GM20431 (cell line): ENCODE measurements around the gene SDC3.

Source experiments
- in situ Hi-C: fragments of 300-500 bp; cut with MseI, MboI; formaldehyde crosslinking; loops from one replicate; pipeline ENCODE4 v1.15.0; 2020; ENCODE audit warnings: low sequenced_read_pairs; ENCODE audit not compliant: unreplicated experiment

SDC3 gene

DNA sequence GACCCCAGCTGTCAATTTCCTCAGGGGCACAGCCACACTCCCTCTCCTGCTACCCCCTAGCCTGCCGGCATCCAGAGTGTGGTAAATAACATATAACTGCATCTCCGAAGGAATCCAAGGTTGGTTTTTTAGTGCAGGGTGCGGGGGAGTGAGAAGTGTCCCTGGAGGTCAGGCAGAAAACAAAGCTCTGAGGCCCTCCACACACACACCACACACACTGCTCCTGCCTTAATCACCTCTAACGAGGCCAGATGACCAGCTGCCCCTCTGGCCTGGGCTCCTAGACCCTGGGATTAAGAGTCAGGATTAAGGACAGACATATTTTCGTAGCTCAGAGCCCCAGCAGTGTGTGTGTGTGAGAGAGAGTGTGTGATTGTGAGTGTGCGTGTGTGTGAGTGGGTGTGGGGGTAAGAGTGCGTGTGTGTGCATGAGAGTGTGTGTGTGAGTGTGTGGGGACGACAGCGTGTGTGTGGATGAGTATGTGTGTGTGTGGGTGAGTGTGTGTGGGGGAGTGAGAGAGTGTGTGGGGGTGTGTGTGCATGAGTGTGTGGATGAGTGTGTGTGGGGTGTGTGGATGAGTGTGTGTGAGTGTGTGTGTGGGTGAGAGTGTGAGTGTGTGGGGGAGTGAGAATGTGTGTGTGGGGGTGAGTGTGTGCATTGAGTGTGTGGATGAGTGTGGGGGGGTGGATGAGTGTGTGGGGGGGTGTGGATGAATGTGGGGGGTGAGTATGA, 14.6 kb downstream of the SDC3 start:
- in situ Hi-C loops, result no loop called here

DNA sequence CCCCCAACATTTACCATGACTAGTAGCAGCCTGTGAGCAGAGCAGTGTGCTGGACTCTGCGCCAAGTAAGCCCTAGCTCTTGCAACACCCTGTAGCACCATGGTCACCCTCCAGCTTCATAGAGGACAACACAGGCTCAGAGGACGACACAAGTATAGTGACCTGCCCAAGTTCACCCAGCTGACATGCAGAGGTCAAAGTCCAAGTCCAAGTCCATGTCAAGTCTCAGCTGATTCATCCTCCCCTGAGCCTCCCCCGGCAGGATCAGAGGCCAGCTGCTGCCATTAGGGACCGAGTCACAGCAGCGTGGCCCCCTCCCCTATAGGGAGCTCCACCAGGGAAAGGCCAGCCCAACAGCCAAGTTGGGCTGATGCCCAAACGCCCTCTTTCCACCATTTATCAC, 15.9 kb downstream of the SDC3 start:
- in situ Hi-C loops, result no loop called here

DNA sequence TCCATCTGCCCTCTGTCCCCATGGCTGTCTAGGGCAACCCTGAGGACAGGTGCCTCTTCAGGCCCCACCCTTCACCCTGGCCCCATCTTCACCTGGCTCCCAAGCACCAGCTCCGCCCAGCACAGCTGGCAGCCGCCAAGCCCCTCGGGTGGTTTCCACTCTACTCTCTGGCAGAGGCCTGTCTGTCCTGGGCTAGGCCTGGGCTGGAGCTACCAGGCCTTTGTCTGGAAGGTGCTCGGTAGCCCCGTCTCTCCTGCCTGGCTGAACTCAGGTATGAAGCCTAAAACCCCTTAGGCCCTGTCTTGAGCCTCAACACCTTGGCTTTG, 17.4 kb downstream of the SDC3 start:
- in situ Hi-C loops, result no loop called here

DNA sequence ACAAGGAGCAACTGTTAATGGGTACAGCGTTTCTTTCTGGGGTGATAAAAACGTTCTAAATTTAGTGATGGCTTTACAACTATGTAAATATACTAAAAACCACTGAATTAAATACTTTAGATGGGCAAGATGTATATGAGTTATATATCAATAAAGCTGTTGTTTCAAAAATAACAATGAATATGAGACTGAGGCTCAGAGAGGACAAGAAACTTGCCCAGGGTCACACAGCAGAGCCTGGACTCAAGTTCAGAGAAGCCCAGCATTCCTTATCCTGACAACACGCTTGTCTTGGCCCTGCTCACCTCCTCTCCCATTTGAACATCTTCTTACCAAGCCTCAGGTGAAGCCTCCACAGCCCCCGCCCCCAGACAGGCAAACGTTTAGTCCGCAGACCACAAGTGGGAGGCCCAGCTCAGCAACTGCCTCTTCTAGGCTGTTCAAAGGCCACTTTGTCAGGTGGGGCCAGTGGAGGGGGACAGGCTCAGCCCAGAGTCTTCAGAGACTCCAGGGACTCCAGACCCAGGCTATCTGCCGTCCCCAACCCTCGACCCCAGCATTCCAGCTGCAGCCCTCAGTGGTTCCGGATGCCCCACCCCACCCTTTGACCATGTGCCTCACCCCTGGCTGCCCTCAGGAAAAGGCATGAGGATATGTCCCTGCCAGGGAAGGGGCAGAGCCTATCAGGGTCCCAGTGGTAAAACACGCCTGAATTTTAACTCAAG, 17.9 kb downstream of the SDC3 start:
- in situ Hi-C loops, result no loop called here

DNA sequence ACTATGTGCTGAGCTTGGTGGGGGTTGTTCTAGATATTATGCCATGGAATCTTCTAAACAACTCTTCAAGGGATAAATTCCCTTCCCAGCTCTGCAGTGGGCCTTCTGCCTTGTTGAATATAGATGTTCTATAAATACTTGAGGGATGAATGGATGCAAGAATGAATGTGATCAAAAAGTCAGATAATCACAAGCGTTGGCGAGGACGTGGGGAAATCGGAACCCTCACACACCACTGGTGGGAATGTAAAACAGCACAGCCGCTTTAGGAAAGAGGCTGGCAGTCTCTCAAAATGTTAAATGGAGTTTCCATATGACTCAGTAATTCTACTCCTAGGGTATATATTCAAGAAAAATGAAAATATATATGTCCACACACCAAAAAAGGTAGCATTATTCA, 19.0 kb downstream of the SDC3 start:
- in situ Hi-C loops, result no loop called here

DNA sequence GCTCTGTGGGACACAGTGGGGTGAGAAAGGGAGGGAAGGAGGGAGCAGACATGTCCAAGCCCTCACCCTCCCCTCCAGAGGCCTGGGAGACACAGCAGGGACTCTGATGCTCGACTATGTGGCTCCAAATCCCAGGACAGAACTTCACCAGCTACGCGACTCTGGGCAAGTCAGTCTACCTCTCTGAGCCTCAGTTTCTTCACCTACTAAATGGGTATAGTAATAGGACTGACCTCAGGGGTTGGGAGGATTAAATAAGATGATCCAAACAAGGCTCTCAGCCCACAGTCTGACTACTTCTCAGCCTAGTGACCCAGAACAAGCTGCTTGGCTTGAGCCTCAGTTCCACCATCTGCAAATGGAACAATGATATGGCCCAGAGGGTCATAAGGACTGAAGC, 19.6 kb downstream of the SDC3 start:
- in situ Hi-C loops, result no loop called here

DNA sequence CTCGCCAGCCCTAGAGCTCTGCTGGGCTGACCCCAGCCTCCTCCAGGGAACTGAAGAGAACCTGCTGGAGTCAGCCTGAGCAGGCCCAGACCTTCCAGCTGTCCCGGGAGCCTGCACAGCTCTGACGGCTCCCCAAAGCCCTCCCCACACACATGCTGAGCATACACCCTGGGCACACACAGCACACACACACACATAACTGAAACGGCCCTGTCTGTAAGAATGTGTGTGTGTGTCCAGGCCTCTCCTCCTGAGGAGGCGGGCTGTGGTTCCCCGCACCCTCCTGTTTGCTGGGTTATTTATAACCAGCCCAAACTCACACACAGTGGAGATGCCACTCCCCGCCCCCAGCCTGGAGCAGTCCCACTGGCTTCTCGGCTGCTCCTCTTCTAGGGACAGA, 20.2 kb downstream of the SDC3 start:
- in situ Hi-C loops, result no loop called here

DNA sequence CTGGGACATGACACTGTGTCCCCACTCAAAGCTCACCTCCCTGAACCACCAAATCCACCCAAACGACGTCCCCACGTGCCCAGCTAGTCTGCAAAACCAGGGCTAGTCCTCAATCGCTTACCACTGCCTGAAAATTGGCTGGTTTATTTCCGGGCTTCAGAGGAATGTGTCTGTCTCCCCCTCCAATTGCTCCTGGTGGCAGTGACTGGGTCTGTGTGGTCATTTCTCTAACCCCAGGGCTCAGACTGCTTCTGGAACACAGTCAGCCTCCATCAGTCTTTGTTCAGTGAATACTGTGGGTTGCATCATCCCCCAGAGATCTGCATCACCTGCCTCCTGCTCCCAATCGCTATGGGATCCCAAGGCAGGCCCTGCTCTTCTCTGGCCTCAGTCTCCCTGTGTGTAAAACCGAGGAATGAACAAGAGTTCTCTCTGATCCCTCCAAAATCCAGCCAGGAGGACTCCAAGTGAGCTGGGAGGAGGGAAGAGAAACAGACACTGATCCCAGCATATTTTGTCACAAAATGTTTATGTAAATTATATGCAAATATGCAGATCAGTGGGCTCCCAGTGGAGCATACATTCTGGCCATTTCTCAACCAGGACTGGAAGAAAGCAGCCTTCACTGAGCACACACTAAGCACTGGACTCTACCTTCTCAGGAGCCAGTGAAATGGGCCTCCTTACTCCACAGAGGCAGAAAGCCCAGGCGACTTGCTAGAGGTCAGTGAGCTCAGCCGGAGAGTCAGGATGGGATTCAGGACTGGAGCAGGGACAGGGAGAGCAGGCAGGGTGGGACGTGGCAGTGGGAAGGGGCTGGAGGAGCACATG, 20.9 kb downstream of the SDC3 start:
- in situ Hi-C loops, result no loop called here

DNA sequence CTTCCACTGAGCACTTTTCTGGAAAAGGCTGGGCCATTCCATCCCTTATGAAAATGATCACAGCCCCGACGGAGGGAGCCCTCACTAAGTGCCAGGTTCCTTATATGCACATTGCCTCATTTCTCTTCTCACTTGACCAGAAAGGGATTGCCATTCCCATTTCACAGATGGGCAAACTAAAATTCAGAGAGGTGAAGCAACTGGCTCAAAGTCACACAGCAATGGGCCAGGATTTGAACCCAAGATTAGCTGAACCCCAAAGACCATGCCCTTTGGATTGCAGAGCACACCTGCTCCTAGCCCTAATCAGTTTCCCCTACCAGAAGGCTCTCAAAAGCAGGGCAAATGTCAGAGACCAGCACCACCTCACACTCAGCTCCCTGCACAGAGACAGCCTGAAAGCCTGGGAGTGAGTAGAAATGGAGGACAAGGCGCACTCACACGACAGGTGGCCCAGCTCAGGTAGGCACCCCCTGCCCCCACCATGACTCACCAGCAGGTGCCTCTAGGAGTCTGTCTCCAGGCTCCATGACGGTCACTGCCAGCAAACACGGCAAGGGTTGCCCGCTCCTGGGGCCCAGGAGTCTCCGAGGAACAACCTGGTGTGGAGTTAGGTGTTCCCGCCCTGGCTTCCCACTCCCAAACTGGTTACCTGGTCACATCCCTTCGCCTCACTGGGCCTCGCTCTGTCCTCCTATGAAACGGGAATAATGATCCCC, 21.7 kb downstream of the SDC3 start:
- in situ Hi-C loops, result no loop called here

DNA sequence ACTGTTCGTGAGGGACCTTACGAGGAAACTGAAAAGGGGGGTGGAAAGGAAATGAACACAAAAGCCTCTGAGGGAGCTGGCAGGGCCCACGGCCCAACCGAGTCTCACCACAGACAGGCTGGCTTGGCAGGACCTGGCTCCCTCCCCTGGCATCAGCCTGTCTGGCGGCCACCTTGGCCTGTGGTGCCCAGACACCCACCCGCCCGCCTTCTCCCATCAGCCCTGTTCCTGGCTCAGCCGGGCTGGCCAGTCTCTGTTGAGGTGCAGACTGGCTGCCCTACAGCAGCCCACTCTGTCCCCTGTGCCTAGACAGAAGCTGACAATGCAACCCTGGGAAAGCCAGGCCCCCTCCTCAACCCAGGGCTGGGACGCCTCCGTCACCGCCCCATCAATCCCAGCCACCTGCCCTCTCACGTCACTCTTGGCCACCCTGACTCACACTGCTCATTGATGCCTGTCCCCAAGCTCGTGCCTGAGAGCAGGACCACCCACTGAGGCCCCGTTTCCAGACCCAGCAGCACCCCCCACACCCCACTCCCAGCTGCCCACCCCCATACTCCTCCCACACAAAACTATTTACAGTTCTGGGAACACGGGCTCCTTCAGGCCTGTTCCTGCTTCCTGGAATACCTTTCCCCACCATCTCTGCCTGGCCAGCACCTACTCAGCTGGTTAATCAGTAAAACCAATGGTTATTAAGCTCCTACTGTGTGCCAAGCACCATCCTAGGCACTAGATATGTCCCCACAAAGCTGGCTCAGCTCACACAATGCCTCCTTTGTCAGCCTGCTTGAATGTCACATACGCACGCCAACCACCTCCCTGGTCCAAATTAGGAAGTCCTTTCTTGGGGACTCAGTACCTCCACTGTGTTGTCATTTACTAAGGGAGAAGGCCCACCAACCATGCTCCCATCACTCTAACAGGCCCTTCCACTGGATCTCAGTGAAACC, 22.7 kb downstream of the SDC3 start:
- in situ Hi-C loops, result no loop called here

DNA sequence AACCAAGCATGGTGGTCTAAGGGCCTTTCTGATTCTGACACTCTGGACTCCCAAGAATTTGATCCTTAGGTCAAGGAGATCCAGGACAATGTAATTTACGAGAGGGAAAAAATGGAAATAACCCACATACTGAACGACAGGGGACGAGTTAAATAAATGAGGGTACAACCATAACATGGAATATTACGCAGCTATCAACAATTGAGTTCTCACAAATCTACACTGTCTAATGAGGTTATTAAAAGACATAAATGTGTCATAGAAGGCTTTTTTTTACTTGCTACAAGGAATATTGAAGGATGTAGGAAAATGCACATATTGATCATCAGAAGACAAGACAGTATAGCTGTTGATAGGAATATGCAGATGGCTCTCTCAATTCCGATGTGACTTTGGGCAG, 23.8 kb downstream of the SDC3 start:
- in situ Hi-C loops, result no loop called here

DNA sequence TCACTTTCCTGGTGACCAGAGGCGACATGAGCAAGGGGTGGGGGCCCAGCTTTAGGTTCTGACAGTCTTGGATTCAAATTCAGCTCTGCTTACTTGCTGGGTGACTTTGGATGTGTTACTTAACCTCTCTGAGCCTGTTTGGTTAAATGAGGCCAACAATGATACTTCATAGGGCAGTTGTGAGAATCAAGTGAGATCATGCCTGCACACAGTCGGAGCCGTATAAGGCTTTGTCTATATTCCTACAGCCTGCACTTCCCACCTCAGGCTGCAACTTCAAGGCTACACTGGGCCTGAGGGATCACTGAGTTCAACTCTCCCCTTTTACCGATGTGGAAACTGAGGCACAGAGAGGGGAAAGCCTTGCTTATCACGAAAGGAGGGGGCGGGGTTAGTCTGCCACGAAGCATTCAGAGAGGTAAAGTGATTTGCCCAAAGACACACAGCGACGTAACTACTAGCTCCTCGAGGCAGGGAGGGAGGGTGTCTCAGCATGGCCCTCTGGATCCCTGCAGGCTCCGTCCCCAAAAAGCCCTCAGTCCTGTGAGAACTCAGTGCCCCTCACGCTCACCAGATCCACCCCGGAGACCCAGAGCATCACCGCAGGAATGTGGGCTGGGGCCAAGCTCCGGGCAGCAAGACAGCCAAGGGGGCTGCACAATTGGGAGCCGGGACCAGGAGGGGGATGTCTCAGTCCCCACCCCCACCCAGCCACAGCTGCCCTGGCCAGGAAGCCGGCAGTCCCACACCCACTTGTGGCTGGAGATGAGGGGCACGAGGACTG, 25.0 kb downstream of the SDC3 start:
- in situ Hi-C loops, result no loop called here

DNA sequence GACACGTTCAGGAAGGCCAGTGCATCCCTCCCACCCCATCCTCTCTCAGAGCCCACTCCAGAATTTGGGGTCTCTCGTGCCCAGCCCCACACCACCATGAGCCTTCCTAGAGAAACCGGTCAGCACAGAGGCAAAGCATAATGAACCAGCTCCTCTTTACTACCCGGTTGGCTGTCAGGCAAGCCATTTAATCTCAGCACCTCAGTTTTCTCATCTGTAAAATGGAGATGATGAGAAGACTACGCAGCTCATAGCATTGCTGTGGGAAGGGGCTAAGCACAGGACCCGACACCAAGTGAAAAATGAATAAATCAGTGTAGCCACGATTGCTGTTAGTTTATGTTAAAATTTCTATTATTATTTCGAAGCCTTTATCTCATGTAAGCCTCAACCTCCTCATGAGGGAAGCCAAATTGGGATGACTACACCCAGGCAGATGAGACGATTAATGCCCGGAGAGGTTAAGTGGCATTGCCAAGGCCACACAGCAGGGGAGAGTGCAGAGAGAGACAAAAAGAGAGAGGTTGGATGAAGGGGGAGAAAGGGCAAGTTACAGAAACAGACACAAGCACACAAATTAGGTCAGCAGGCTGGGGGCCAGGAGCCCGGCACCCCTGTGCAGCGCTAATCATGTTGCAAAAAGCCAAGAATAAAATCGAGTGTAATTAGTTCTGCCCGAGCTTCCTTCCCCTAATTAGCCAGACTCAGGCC, 25.7 kb downstream of the SDC3 start:
- in situ Hi-C loops, result no loop called here

DNA sequence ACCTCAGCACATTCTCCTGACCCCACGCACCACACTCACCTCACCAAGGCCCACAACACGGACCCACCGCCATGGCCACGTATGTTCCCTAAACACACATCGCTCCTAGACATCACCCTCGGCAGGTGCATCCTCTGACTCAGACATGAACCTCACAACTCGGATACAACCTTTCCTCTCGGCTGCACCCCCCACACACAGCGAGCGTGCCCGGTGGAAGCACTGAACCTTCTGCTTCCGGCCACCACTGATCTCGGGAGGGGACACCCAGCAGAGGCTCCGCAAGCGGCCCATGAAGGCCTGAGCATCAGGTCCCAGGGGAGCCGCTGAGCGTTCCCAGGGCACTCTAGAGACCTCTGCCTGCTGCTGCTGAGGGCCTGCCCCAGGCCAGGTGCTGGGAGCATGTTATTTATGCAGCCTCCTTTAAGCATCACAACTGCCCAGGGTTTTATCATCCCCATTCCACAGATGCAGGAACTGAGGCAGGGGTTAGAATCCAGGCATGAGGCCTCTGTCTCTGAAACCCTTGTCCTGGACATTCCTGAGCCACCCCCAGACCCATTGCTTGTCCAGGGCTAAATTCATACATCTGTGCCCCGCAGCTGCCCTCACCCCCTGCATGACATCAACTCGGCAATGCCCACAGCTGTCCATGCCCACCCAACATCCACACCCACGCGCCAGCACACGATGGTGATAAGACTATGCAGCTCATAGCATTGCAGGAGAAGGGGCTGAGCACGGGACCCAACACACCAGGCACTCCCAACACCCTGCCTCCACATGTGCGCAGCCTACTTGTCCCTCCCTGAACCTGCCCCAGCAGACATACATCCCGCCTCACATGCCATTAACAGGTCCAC, 27.0 kb downstream of the SDC3 start:
- in situ Hi-C loops, result no loop called here

DNA sequence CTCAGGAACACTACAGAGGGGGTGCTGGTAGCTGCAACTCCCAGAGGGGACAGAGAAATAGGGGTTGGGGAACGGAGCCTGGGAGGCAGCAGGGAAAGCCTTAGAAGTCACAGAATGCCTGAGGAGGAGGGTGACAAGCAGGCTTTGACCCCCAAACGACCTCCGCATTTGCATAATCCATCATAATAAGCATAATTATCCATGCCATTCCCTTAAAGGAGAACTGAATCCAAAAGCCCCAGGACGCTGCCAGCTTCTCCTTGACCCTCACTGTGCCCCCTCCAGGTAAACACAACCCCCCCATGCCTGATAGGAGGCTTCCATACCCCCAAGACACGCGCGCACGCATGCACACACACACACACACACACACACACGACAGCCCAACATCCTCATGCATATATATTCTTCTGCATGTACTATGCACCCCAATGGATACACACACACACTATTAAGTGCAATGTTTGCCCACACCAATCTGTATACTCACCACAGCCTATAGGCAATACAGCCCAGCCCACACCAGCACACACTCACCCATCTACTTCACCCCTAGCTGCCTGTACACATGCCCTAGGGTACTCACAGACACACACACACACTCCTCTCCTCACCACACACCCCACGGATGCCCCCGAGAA, 27.8 kb downstream of the SDC3 start:
- in situ Hi-C loops, result no loop called here

DNA sequence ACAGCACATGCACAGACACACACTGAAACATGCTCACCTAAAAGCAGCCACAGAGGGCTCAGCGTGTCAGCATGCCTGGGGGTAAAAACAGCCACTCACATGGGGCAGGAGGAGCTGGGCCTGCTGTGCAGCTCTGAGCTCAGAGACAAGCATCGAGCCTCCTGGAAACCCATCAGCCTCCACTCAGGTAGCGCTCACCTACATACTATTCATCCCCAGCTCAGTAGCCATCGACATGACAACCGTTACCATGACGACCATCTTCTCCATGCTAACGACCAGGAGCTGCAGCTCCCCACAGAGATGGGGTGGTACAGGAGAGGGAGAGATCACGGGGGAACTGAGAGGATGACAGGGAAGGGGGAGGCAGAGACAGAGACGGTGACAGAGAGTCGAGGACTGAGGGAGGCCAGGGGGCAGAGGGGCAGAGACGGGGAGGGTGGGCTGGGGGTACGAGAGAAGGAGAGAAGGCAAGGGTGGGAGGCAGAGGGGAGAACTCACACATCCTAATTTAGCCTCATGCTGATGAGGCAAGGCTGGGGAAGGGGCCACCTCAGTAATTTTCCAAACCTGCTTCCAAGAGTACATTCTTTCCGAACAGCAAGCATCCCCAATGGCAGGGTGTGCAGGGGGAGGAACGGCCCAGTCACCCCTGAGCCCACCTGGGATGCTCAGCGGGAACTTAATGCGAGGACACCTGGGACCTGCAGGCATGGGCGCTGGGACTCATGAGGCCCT, 28.4 kb downstream of the SDC3 start:
- in situ Hi-C loops, result no loop called here
